ENCODE results near the gene DNAJC15.

DNAJC15 gene

DNA sequence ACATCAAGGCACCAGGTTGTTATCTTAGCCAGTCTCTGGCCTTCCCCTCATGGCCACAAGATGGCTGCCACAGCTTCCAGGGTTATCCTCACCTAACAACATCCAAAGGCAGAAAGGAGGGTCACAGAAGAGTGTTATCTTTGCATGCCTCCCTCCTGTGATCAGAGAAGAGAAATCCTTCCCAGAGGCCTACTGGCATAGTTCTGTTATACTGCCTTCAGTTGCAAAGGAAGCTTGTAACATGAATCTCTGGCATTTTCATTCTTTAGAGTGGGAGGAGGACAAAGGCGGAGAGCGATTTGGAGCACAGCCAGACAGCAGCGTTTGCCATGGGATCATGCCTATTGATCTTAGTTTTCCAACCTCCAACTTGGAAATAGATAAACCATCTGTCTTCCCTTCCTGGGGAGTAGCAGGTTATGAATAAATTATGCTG is 135.7 kb downstream of the DNAJC15 start:
- no peak for DNase-seq

All from T-helper 2 cell (primary cell).